Natural killer cell treated with Interleukin-12 subunit alpha and Interleukin-12 subunit beta and Interleukin-15 and Interleukin-18, amount 100 ng/mL, for 72 hours (primary cell): Measurements from ENCODE around the gene HCFC1. TPM values are rescaled to one million over a fixed set of nuclear protein-coding genes. Genes with fewer than 3 reads are reported as not detected.
"Not testable (repeated sequence)": the region's sequence is repeated elsewhere in the genome, so short reads cannot be mapped to it uniquely, and the experiment has no call there.

Source experiments
- ATAC-seq, 2 donors: fragments of 150-1000 bp; cut with Tn5 transposase in 1 of 2; sonication (Bioruptor Pico), chemical (Tn5 transposase) in 1 of 2; 2 replicates each; pipeline ENCODE4 v1.10.0; 2021
- DNase-seq: peaks from one replicate; pipeline ENCODE4 v3.0.0; 2022; ENCODE audit warnings: low spot score
- H3K27ac Mint-ChIP-seq, 2 donors: 1 replicate in 1 of 2; 2 replicates in 1 of 2; pipeline ENCODE4 v1.8.0; 2022; ENCODE audit warnings: mixed read lengths in 2 of 2, mild to moderate bottlenecking in 1 of 2, moderate library complexity in 1 of 2
- H3K27me3 Mint-ChIP-seq, 2 donors: 1 replicate in 1 of 2; 2 replicates in 1 of 2; pipeline ENCODE4 v1.8.0; 2022; ENCODE audit warnings: mixed read lengths in 2 of 2
- H3K36me3 Mint-ChIP-seq: one replicate; pipeline ENCODE4 v1.8.0; 2022; ENCODE audit warnings: mixed read lengths
- H3K4me1 Mint-ChIP-seq, 2 donors: 1 replicate in 1 of 2; 2 replicates in 1 of 2; pipeline ENCODE4 v1.8.0; 2022; ENCODE audit warnings: low read depth in 2 of 2, mixed read lengths in 2 of 2, mild to moderate bottlenecking in 1 of 2
- H3K4me3 Mint-ChIP-seq: one replicate; pipeline ENCODE4 v1.8.0; 2022; ENCODE audit warnings: mixed read lengths
- H3K9me3 Mint-ChIP-seq: 2 replicates; pipeline ENCODE4 v1.8.0; 2022; ENCODE audit warnings: mixed read lengths
- total RNA-seq, 2 donors: library from RNA; stranded (reverse); gene quantifications; one replicate each; pipeline ENCODE4 v1.2.3, GENCODE V29; 2022

HCFC1 gene
- total RNA-seq, 2 donors from 2014 or later: 105 to 131 TPM

DNA sequence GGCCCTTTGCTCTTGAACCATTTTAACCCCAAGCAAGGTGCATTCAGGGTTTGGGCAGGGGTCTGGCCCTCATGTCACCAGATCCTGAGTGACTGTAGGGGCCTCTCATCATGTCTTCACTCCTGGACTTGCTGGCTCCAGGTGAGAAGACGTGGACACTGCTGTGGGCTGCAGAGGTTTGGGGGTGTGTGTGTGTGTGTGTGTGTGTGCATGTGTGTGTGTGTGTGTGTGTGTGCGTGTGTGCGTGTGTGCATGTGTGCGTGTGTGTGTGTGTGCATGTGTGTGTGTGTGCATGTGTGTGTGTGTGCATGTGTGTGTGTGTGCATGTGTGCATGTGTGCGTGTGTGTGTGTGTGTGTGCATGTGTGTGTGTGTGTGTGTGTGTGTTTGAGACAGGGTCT lies 22.8 kb upstream of the HCFC1 start:
- not testable (repeated sequence) for H3K27me3 Mint-ChIP-seq, H3K4me3 Mint-ChIP-seq, ATAC-seq, H3K27ac Mint-ChIP-seq, H3K4me1 Mint-ChIP-seq, DNase-seq, H3K36me3 Mint-ChIP-seq, H3K9me3 Mint-ChIP-seq

GRCh38 chrX:153993978-153994377 lies 22.4 kb upstream of the HCFC1 start:
- H3K27me3 Mint-ChIP-seq: peaks cover 0 to 2% of the 10 kb centered on the region in 2 donors
- H3K36me3 Mint-ChIP-seq: no peaks in the 10 kb centered on the region
- DNase-seq (no peak), ATAC-seq (no peak)
- no peak overlapping the region for H3K4me3 Mint-ChIP-seq
- H3K9me3 Mint-ChIP-seq: no peaks in the 10 kb centered on the region
- no peak overlapping the region for H3K27ac Mint-ChIP-seq
- H3K4me1 Mint-ChIP-seq: peaks cover 3 to 6% of the 10 kb centered on the region in 2 donors

DNA sequence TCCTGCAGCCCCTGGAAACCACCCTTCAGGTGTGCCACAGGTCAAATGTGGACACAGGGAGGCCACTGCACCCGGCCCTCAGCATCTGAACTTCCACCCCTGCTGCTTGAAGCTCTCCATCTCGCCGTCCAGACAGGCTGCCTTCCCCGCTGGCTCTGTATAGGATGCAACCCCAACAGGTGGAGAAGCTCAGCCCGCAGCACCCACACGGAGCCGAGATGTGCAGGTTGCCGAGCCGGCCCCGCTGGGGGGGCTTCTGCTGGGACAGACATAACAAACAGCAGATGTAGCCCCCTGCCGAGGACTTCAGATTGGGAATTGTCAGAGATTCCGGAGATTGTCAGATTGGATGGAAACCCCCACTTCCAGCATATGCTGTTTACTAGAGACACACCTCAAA lies 21.5 kb upstream of the HCFC1 start:
- Mint-ChIP-seq H3K4me3 (no peak overlapping the region), H3K27ac (peak overlapping the region in 1 of 2 donors; percentile 35), H3K4me1 (peaks cover 3 to 6% of the 10 kb centered on the region in 2 donors), H3K9me3 (no peaks in the 10 kb centered on the region), H3K27me3 (peaks cover 0 to 2% of the 10 kb centered on the region in 2 donors), H3K36me3 (no peaks in the 10 kb centered on the region)
- no peak for ATAC-seq
- DNase-seq: no peak

- Mint-ChIP-seq H3K4me1 (peaks cover 3 to 6% of the 10 kb centered on the region in 2 donors), H3K36me3 (no peaks in the 10 kb centered on the region), H3K27me3 (peaks cover 0 to 2% of the 10 kb centered on the region in 2 donors), H3K9me3 (no peaks in the 10 kb centered on the region), H3K4me3 (no peak overlapping the region), H3K27ac (no peak overlapping the region)
- ATAC-seq: no peak
- DNase-seq: no peak
Observed at GRCh38 chrX:153992180-153992579, 20.6 kb upstream of the HCFC1 start.

GRCh38 chrX:153991013-153991580 lies 19.5 kb upstream of the HCFC1 start:
- no peaks in the 10 kb centered on the region for H3K36me3 Mint-ChIP-seq
- H3K4me3 Mint-ChIP-seq: peak overlapping the region; percentile 9
- H3K27ac Mint-ChIP-seq: peak overlapping the region in 1 of 2 donors; percentile 37

DNA sequence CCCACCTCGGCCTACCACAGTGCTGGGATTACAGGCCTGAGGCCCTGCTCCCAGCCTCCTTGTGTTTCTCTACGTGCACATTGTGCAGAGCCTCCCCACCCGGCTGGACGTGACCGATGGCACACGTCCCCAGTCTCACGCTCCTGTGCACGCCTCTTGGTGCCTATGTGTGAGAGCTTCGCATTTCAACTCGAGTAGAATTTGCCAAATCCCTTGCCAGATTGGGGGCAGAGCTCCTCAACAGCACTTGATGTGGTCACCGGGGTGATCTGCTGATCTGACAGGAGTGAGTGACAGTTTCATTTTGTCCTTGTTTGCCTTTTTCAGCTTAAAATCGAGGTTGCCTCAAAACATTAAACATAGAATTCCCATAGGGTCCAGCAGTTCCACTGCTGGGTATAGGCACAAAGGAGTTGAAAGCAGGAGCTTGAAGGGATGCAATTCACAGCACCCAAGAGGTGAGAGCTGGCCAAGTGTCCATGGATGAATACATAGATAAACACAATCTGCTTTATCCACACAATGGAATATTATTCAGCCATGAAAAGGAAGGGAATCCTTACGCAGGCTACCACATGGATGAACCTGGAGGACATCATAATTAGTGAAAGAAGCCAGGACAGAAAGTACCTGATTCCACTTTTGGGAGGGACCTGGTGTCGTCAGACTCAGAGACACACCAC lies 18.5 kb upstream of the HCFC1 start:
- DNase-seq (no peak), ATAC-seq (no peak)
- H3K27ac Mint-ChIP-seq: peak overlapping the region; percentile 39 to 43

More at GRCh38 chrX:153991013-153991580, 19.5 kb upstream of the HCFC1 start:
- H3K9me3 Mint-ChIP-seq: no peaks in the 10 kb centered on the region
- DNase-seq: no peak
- peaks cover 3 to 6% of the 10 kb centered on the region in 2 donors for H3K4me1 Mint-ChIP-seq
- no peak for ATAC-seq
- H3K27me3 Mint-ChIP-seq: peaks cover 0 to 2% of the 10 kb centered on the region in 2 donors

DNA sequence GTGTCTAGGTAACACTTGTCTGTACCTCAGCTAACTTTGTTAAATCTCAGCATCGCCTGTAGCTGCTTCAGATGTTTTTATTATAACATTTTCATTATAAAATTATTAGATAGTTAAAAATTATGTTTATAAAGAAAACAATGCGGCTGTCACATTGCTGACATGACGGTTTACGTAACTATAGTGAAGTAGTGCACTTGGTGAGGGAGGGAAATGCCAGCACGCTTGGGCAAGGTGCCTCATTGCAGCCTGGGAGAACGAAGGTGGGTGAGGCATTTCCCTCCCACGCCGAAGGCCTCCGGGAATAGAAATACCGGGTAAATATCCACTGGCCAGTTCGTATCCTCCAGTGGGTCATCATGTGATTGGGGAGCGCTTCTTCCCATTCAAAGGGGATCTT lies 16.9 kb upstream of the HCFC1 start:
- Mint-ChIP-seq H3K4me1 (peaks cover 8 to 13% of the 10 kb centered on the region in 2 donors), H3K27me3 (peaks cover 0 to 2% of the 10 kb centered on the region in 2 donors), H3K27ac (no peak overlapping the region), H3K36me3 (no peaks in the 10 kb centered on the region), H3K4me3 (no peak overlapping the region), H3K9me3 (no peaks in the 10 kb centered on the region)
- no peak for ATAC-seq
- no peak for DNase-seq

More for the DNA sequence above, 18.5 kb upstream of the HCFC1 start:
- Mint-ChIP-seq H3K9me3 (no peaks in the 10 kb centered on the region), H3K4me3 (peak overlapping the region; percentile 24), H3K27me3 (peaks cover 0 to 2% of the 10 kb centered on the region in 2 donors), H3K4me1 (peaks cover 3 to 8% of the 10 kb centered on the region in 2 donors), H3K36me3 (no peaks in the 10 kb centered on the region)

DNA sequence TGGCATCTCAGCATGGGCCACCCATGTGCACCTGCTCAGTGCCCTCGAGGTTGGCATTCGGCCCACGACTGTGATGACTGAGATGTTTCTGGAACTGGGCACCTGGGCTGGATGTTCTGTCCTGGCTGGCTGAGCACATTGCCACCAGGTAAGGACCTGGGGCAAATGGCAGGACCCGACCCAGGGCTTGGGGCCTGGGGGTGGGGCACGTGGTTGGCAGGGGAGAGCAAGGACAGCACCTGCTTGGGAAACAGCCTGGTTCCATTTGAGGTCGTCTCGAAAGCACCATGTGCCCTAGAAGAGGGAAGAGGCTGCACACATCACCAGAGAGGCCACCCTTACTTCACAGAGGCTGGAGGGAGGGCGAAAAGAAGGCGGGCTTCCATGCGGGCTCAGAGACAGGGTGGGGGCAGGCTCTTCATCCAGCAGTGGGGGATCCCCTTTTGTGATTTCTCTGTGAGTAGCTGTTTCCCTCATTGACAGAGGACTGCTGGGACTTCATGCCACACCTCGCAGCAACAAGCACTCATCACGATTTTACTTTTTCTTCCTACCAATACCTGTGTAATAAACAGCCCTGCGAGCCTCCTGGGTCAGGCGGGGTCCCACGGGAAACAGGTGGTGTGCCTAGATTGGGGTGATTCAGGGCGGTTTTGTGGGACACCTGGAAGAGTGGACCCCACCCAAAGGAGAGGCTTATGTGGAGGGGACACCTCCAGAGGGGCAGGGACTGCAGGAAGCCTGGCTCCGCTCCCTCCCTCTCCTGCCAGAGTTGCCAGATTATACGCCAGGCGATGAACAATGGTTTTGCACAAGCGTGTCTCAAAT lies 12.9 kb upstream of the HCFC1 start:
- DNase-seq: no peak
- H3K27ac Mint-ChIP-seq: peak overlapping the region; percentile 70 to 79
- H3K9me3 Mint-ChIP-seq: no peaks in the 10 kb centered on the region
- no peaks in the 10 kb centered on the region for H3K36me3 Mint-ChIP-seq
- peaks cover 0 to 3% of the 10 kb centered on the region in 2 donors for H3K27me3 Mint-ChIP-seq
- peak in 1 of 2 donors; percentile 37 for ATAC-seq
- H3K4me3 Mint-ChIP-seq: peak overlapping the region; percentile 70
- peaks cover 25 to 28% of the 10 kb centered on the region in 2 donors for H3K4me1 Mint-ChIP-seq

- peaks cover 25 to 28% of the 10 kb centered on the region in 2 donors for H3K4me1 Mint-ChIP-seq
- H3K4me3 Mint-ChIP-seq: peak overlapping the region; percentile 77
- H3K27ac Mint-ChIP-seq: peak overlapping the region; percentile 74 to 81
- no peak for DNase-seq
- no peaks in the 10 kb centered on the region for H3K9me3 Mint-ChIP-seq
- no peak for ATAC-seq
- H3K27me3 Mint-ChIP-seq: peaks cover 0 to 3% of the 10 kb centered on the region in 2 donors
- H3K36me3 Mint-ChIP-seq: no peaks in the 10 kb centered on the region
Observed at GRCh38 chrX:153983321-153983801, 11.7 kb upstream of the HCFC1 start.

DNA sequence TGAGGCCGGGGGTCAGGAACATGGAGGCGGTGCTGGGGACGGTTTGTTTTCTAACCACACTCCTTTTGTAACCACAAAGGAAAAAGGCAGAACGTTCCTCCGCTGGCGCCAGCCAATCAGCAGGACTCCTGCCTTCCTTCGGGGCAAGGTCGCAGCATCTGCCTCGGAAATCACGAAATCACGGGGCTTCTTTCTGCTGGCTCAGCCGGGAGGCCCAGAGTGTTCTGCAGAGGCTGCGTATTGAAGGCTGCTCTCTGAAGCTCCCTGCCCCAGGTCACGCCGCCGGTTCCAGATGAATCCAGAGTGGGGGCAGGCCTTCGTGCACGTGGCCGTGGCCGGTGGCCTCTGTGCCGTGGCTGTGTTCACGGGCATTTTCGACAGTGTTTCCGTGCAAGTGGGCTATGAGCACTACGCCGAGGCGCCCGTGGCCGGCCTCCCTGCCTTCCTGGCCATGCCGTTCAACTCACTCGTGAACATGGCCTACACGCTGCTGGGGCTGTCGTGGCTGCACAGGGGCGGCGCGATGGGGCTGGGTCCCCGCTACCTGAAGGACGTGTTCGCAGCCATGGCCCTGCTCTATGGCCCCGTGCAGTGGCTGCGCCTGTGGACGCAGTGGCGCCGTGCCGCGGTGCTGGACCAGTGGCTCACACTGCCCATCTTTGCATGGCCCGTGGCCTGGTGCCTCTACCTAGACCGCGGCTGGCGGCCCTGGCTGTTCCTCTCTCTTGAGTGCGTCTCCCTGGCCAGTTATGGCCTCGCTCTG lies 10.3 kb upstream of the HCFC1 start:
- Mint-ChIP-seq H3K4me3 (peak overlapping the region; percentile 77), H3K9me3 (no peaks in the 10 kb centered on the region), H3K36me3 (no peaks in the 10 kb centered on the region), H3K4me1 (peaks cover 25 to 28% of the 10 kb centered on the region in 2 donors), H3K27ac (peak overlapping the region; percentile 74 to 81), H3K27me3 (peaks cover 0 to 3% of the 10 kb centered on the region in 2 donors)
- ATAC-seq: peak; percentile 57 to 68
- peak; percentile 73 for DNase-seq

GRCh38 chrX:153981231-153981630 lies 9.6 kb upstream of the HCFC1 start:
- Mint-ChIP-seq H3K4me1 (peaks cover 25 to 28% of the 10 kb centered on the region in 2 donors), H3K9me3 (no peaks in the 10 kb centered on the region), H3K27me3 (peaks cover 0 to 3% of the 10 kb centered on the region in 2 donors), H3K27ac (peak overlapping the region; percentile 57 to 81), H3K4me3 (peak overlapping the region; percentile 77), H3K36me3 (no peaks in the 10 kb centered on the region)
- no peak for ATAC-seq
- DNase-seq: no peak

DNA sequence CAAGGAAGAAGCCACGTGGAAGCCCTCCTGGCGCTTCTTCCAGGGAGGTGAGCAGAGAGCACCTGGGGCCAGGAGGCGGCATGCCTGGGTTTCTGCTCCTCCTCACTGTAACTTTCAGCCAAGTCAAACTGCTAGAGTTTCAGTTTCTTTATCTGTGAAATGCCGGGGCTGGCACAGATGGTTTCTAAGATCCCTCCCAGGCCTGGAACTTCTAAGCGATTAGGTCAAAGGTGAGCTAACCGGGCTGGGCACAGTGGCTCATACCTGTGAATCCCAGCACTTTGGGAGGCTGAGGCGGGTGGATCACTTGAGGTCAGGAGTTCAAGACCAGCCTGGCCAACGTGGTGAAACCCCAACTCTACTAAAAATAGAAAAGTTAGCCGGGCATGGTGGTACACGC lies 8.8 kb upstream of the HCFC1 start:
- H3K9me3 Mint-ChIP-seq, H3K27me3 Mint-ChIP-seq, DNase-seq, H3K36me3 Mint-ChIP-seq: not testable (repeated sequence)
- H3K4me1 Mint-ChIP-seq: peaks cover 25 to 28% of the 10 kb centered on the region in 2 donors
- peak overlapping the region; percentile 71 for H3K4me3 Mint-ChIP-seq
- peak overlapping the region; percentile 57 to 81 for H3K27ac Mint-ChIP-seq
- peak; percentile 68 to 71 for ATAC-seq

GRCh38 chrX:153974726-153975286 lies 3.2 kb upstream of the HCFC1 start:
- no peaks in the 10 kb centered on the region for H3K27me3 Mint-ChIP-seq
- H3K27ac Mint-ChIP-seq: peak overlapping the region; percentile 94 to 95
- no peak overlapping the region for H3K4me3 Mint-ChIP-seq
- no peaks in the 10 kb centered on the region for H3K9me3 Mint-ChIP-seq
- H3K36me3 Mint-ChIP-seq: no peaks in the 10 kb centered on the region
- H3K4me1 Mint-ChIP-seq: peaks cover 8 to 16% of the 10 kb centered on the region in 2 donors
- ATAC-seq (no peak), DNase-seq (no peak)
